ENCODE data around the gene LBHD2.

Gene LBHD2

GRCh38 chr14:103097994-103098957 is 14.3 kb downstream of the LBHD2 start:
- CTCF ChIA-PET, result interaction anchor here (0.6 to 4.8 kb wide), 4 partner anchors 7 to 293 kb away, joined by 3 to 70 read pairs (median 4); no protein-coding TSS in a partner anchor
- no peak for DNase-seq (ENCODE audit: extremely low spot score)
- POLR2A ChIA-PET, result interaction anchor here (0.6 kb wide), 1 partner anchor 766 kb away, joined by 4 read pairs; no protein-coding TSS in a partner anchor
- no peak for TF ChIP-seq CTCF (IDR thresholded peaks at IDR 0.05; ENCODE audit: control extremely low read depth, extremely low read depth, low read depth, missing control alignments)

DNA sequence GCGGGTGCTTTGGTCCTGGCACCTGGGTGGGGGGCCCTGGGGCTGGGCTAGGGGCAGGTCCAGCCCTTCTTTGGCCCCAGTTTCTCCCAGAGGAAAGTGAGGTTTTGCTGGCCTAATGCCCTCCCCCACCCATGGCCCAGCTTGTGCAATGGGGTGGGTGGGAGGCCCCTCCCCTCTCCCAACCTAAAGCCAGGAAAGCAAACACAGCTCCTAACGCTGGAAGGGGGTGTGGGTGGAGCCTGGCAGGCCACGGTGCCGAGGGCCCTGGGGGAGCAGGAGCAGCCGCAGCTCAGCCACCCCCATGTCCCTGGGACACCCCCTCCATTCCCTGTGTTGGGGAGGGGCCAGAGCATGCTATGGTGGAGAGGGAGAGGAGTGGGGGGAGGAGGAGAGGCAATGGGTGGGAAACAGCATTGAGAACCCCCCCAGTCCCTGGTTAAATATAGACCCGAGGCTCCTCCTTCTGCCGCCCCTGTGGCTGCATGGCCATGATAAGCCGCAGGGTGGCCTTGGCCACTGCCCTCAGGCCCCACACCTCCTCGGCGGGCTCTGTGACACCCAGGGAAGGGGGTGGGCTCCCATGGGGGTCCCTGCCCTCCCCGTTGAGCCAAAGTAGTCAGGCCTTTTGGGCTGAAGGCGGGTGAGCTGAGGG is 15.2 kb downstream of the LBHD2 start:
- ChIA-PET POLR2A (no interaction called here), CTCF (interaction anchor here (2.0 to 8.0 kb wide), 4 partner anchors 9 to 192 kb away, joined by 5 to 41 read pairs (median 6); partner anchors contain the start of gene TNFAIP2)
- no peak for TF ChIP-seq CTCF (IDR thresholded peaks at IDR 0.05; ENCODE audit: control extremely low read depth, extremely low read depth, low read depth, missing control alignments)
- DNase-seq (ENCODE audit: extremely low spot score), result no peak

DNA sequence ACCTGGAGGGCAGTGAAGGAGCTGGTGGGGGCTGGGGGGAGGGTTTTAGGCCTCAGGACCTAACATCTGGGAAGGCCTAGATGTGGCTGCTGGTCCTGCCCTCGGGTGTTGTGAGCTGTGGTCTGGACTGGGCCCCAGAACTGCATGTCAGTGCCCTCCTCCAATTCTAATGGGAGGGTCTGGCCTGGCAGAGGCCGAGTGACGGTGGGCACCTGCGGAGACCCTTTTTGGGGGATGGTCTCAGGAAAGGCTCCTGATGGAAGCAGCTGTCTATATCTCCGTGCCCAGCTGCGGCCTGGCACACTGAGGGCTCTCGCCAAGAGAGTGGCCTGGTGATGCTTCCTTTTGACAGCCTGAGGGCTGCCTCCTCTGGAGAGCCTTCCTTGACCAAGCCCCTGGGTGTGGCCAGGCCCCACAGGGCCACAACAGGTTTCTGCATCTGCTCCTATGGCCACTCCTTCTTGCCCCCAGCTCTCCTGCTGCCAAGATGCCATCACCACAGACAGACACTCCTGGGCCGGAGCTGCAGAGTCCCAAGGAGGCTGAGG is 15.8 kb downstream of the LBHD2 start:
- ChIA-PET CTCF (interaction anchor here (1.0 to 8.0 kb wide), 7 partner anchors 10 to 191 kb away, joined by 3 to 41 read pairs (median 6); partner anchors contain the start of gene TNFAIP2), POLR2A (no interaction called here)
- DNase-seq (ENCODE audit: extremely low spot score), result no peak
- no peak for TF ChIP-seq CTCF (IDR thresholded peaks at IDR 0.05; ENCODE audit: control extremely low read depth, extremely low read depth, low read depth, missing control alignments)

DNA sequence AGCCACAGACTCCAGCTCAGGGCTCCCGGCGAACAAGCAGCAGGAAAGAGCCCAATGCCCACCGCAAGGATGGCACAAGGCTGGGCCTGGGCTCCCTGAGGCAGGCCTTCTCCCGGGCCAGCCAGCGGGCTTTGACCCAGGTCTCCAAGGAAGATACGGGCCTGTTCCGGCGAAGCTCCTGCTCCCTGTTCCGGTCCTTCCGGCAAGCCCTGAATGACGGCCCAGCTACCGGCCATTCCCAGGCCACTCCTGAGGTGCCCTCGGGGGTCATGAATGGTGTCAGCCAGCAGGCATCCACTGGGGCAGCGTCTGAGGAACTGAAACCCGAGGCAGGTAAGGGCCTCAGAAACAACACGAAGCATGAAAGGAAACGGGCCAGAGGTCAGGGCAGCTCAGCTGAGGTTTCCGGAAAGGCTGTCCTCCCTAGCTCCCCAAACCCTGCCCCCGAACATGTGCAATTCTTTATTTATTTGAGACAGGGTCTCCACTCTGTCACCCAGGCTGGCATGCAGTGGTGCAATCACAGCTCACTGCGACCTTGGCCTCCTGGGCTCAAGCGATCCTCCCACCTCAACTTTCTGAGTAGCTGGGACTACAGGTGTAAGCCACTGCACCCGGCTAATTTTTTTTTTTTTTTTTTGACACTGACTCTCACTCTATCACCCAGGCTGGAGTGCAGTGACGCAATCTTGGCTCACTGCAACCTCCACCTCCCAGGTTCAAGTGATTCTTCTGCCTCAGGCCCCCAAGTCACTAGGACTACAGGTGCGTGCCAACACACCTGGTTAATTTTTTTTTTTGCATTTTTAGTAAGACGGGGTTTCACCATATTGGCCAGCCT is 16.5 kb downstream of the LBHD2 start:
- ChIA-PET POLR2A (no interaction called here), CTCF (interaction anchor here (1.0 to 8.0 kb wide), 7 partner anchors 10 to 190 kb away, joined by 3 to 41 read pairs (median 6); partner anchors contain the start of gene TNFAIP2)
- no peak for DNase-seq (ENCODE audit: extremely low spot score)
- no peak for TF ChIP-seq CTCF (IDR thresholded peaks at IDR 0.05; ENCODE audit: control extremely low read depth, extremely low read depth, low read depth, missing control alignments)

DNA sequence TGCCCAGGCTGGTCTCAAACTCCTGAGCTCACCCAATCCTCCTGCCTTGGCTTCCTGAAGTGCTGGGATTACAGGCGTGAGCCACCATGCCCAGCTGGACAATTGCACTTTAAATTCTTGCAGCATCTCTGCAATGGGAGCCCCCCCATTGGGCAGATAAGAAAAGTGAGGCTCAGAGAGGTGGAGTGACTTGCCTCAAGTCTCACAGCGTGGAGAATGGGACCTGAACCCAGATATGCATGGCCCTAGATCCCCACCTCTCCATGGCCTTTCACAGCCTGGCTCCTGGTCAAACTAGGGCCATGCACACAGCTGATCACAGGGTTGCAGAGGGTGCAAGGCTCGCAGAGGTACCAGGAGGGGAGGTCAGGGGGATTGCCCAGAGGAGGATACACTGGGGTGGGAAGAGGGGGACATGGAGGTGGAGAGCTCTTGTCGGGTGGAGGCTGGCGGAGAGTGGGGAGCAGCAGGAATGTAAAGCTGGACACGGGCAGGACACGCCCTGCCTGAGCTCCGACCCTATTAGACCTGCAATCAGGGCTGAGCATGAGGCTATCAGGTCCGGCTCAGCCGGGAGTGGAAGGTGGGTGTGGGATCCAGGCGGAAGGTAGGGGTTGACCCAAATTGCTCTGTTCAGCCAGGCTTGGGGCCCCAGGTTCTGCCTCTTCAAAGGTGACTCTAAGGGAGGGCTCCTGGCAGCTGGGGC is 17.4 kb downstream of the LBHD2 start:
- no peak for DNase-seq (ENCODE audit: extremely low spot score)
- CTCF ChIA-PET, result interaction anchor here (1.9 to 8.0 kb wide), 4 partner anchors 11 to 83 kb away, joined by 6 to 121 read pairs (median 24); partner anchors contain the start of gene TNFAIP2
- TF ChIP-seq CTCF (IDR thresholded peaks at IDR 0.05; ENCODE audit: control extremely low read depth, extremely low read depth, low read depth, missing control alignments), result no peak
- POLR2A ChIA-PET, result no interaction called here

Measured in GM10248 (cell line).